H9 (cell line): ENCODE measurements around the gene KDM5B. TPM values are rescaled to one million over a fixed set of nuclear protein-coding genes. Genes with fewer than 3 reads are reported as not detected.

Experiments
- DNase-seq: peaks from one replicate; pipeline ENCODE4 v3.0.0-alpha.2; 2017
- H2AFZ ChIP-seq: one replicate; pipeline ENCODE4 v1.6.1; 2013; ENCODE audit warnings: mild to moderate bottlenecking, low read length, control low read depth, moderate library complexity
- H2AK5ac ChIP-seq: 2 replicates; pipeline ENCODE4 v1.6.1; 2013; ENCODE audit warnings: low read length, control low read depth, mixed read lengths; ENCODE audit not compliant: insufficient read length
- H2BK120ac ChIP-seq: one replicate; pipeline ENCODE4 v1.6.1; 2013; ENCODE audit warnings: low read depth, mild to moderate bottlenecking, low read length, control low read depth, inconsistent platforms; ENCODE audit not compliant: poor library complexity, severe bottlenecking
- H2BK12ac ChIP-seq: 2 replicates; pipeline ENCODE4 v1.6.1; 2013; ENCODE audit warnings: low read length, control low read depth, mixed read lengths, low read depth; ENCODE audit not compliant: insufficient read length
- H2BK15ac ChIP-seq: 2 replicates; pipeline ENCODE4 v1.6.1; 2013; ENCODE audit warnings: low read depth, low read length, control low read depth
- H2BK20ac ChIP-seq: one replicate; pipeline ENCODE4 v1.6.1; 2013; ENCODE audit warnings: low read depth, mild to moderate bottlenecking, low read length, control low read depth, inconsistent platforms; ENCODE audit not compliant: poor library complexity, severe bottlenecking
- H2BK5ac ChIP-seq: 2 replicates; pipeline ENCODE4 v1.6.1; 2013; ENCODE audit warnings: low read length, control low read depth, mixed read lengths; ENCODE audit not compliant: insufficient read length
- H3K14ac ChIP-seq: 2 replicates; pipeline ENCODE4 v1.6.1; 2013; ENCODE audit warnings: low read length, control low read depth; ENCODE audit not compliant: insufficient read depth
- H3K18ac ChIP-seq: 2 replicates; pipeline ENCODE4 v1.6.1; 2013; ENCODE audit warnings: low read depth, mild to moderate bottlenecking, mixed read lengths, low read length, control low read depth; ENCODE audit not compliant: insufficient read length
- H3K23ac ChIP-seq: 2 replicates; pipeline ENCODE4 v1.6.1; 2013; ENCODE audit warnings: low read length, control low read depth, mixed read lengths, low read depth; ENCODE audit not compliant: insufficient read length
- H3K23me2 ChIP-seq: 2 replicates; pipeline ENCODE4 v1.6.1; 2013; ENCODE audit warnings: low read depth, mild to moderate bottlenecking, mixed read lengths, low read length, control low read depth; ENCODE audit not compliant: insufficient read length, poor library complexity, severe bottlenecking
- H3K27ac ChIP-seq: 2 replicates; pipeline ENCODE4 v1.5.1; 2013; ENCODE audit warnings: low read length, control low read depth, mixed read lengths, low read depth; ENCODE audit not compliant: insufficient read length
- H3K27me3 ChIP-seq: 2 replicates; pipeline ENCODE4 v1.6.1; 2013; ENCODE audit warnings: low read length, control low read depth, inconsistent platforms; ENCODE audit not compliant: insufficient read depth
- H3K4ac ChIP-seq: 2 replicates; pipeline ENCODE4 v1.6.1; 2013; ENCODE audit warnings: low read depth, mild to moderate bottlenecking, control low read depth, inconsistent platforms, low read length, moderate library complexity
- H3K4me1 ChIP-seq: 2 replicates; pipeline ENCODE4 v1.6.1; 2013; ENCODE audit warnings: low read length, control low read depth, inconsistent platforms; ENCODE audit not compliant: insufficient read depth
- H3K4me2 ChIP-seq: 2 replicates; pipeline ENCODE4 v1.6.1; 2013; ENCODE audit warnings: low read length, control low read depth, mixed read lengths; ENCODE audit not compliant: insufficient read length, insufficient read depth
- H3K56ac ChIP-seq: 2 replicates; pipeline ENCODE4 v1.6.1; 2013; ENCODE audit warnings: low read depth, mild to moderate bottlenecking, mixed read lengths, low read length, control low read depth; ENCODE audit not compliant: insufficient read length
- H3K79me1 ChIP-seq: 2 replicates; pipeline ENCODE4 v1.6.1; 2013; ENCODE audit warnings: low read depth, mild to moderate bottlenecking, moderate library complexity, low read length, control low read depth, inconsistent platforms; ENCODE audit not compliant: insufficient read depth, poor library complexity, severe bottlenecking
- H3K79me2 ChIP-seq: 2 replicates; pipeline ENCODE4 v1.6.1; 2013; ENCODE audit warnings: low read length, control low read depth, inconsistent platforms; ENCODE audit not compliant: insufficient read depth
- H3K9ac ChIP-seq: 2 replicates; pipeline ENCODE4 v1.6.1; 2013; ENCODE audit warnings: low read length, control low read depth, mixed read lengths; ENCODE audit not compliant: insufficient read length; ENCODE audit errors: extremely low read depth
- H3K9me3 ChIP-seq: one replicate; pipeline ENCODE4 v1.6.1; 2013; ENCODE audit warnings: low read depth, low read length, inconsistent platforms; ENCODE audit not compliant: control insufficient read depth
- H3T11ph ChIP-seq: one replicate; pipeline ENCODE4 v1.6.1; 2013; ENCODE audit warnings: mild to moderate bottlenecking, low read length, control low read depth, inconsistent platforms
- H4K20me1 ChIP-seq: one replicate; pipeline ENCODE4 v1.6.1; 2013; ENCODE audit not compliant: control insufficient read depth, insufficient read length, insufficient read depth
- H4K5ac ChIP-seq: 2 replicates; pipeline ENCODE4 v1.6.1; 2013; ENCODE audit warnings: low read depth, mild to moderate bottlenecking, mixed read lengths, low read length, control low read depth; ENCODE audit not compliant: insufficient read length
- H4K8ac ChIP-seq: replicated peaks from 2 replicates; pipeline ENCODE4 v1.6.1; 2013; ENCODE audit warnings: low read length, control low read depth, mixed read lengths, low read depth; ENCODE audit not compliant: insufficient read length
- H4K91ac ChIP-seq: 2 replicates; pipeline ENCODE4 v1.6.1; 2013; ENCODE audit warnings: low read depth, mild to moderate bottlenecking, moderate library complexity, mixed read lengths, low read length, control low read depth; ENCODE audit not compliant: insufficient read length
- H3K27ac Mint-ChIP-seq, 3 experiments: 2 replicates in 2 of 3; 3 replicates in 1 of 3; pipeline ENCODE4 v1.8.0; 2020 to 2021; ENCODE audit warnings: mixed read lengths in 3 of 3, mild to moderate bottlenecking in 1 of 3, moderate library complexity in 1 of 3
- H3K27me3 Mint-ChIP-seq: 2 replicates; pipeline ENCODE4 v1.8.0; 2021; ENCODE audit warnings: low read depth, mild to moderate bottlenecking, moderate library complexity, mixed read lengths
- H3K36me3 Mint-ChIP-seq, 3 experiments: 2 replicates in 2 of 3; 3 replicates in 1 of 3; pipeline ENCODE4 v1.8.0; 2020 to 2021; ENCODE audit warnings: low read depth in 3 of 3, mixed read lengths in 3 of 3; ENCODE audit not compliant: insufficient read depth in 1 of 3
- H3K4me1 Mint-ChIP-seq, 2 experiments: 2 replicates each; pipeline ENCODE4 v1.8.0; 2020; ENCODE audit warnings: mixed read lengths in 2 of 2
- H3K4me3 Mint-ChIP-seq, 2 experiments: 2 replicates in 1 of 2; 3 replicates in 1 of 2; pipeline ENCODE4 v1.8.0; 2020 to 2021; ENCODE audit warnings: mild to moderate bottlenecking in 2 of 2, mixed read lengths in 2 of 2, moderate library complexity in 1 of 2
- H3K9me3 Mint-ChIP-seq, 2 experiments: 2 replicates in 1 of 2; 3 replicates in 1 of 2; pipeline ENCODE4 v1.8.0; 2020; ENCODE audit warnings: mild to moderate bottlenecking in 2 of 2, mixed read lengths in 2 of 2, moderate library complexity in 1 of 2
- CTCF ChIP-seq: fragments of 200-600 bp; sonication (generic); conservative IDR thresholded peaks from 3 replicates; pipeline ENCODE4 v1.8.0; 2021; ENCODE audit warnings: antibody characterized with exemption, mild to moderate bottlenecking
- WGBS: extraction: QIAGEN DNeasy Blood & Tissue Kit; methylation state at CpG from one replicate; pipeline ENCODE4 v1.1.7; 2013; ENCODE audit warnings: missing lambda C conversion rate, low lambda C conversion rate, mixed read lengths; ENCODE audit not compliant: insufficient read length; ENCODE audit errors: extremely low coverage; 5-methylcytosine and 5-hydroxymethylcytosine counted together
- total RNA-seq: library from RNA; stranded (reverse); gene quantifications from 2 replicates; pipeline ENCODE4 v1.2.1, GENCODE V29; 2021

The KDM5B gene
- total RNA-seq, 1 experiment from 2014 or later, result 210 TPM

- no peak overlapping the region for H2BK120ac ChIP-seq
- no peak overlapping the region for H3K4me2 ChIP-seq
- no peak overlapping the region for H3K23ac ChIP-seq
- no peak overlapping the region for H3K27ac ChIP-seq
- H3K27me3 ChIP-seq, result no peaks in the 10 kb centered on the region
- Mint-ChIP-seq H3K27me3 (no peaks in the 10 kb centered on the region; the same call in 1 of the 2 replicates), H3K9me3 (no peaks in the 10 kb centered on the region; a peak in 1 of 5 replicates), H3K4me3 (no peak overlapping the region), H3K4me1 (peaks cover 19 to 23% of the 10 kb centered on the region in 2 experiments), H3K27ac (no peak overlapping the region; a peak in 1 of 7 replicates), H3K36me3 (no peaks in the 10 kb centered on the region)
- no peaks in the 10 kb centered on the region for H4K20me1 ChIP-seq
- H3T11ph ChIP-seq, result no peak overlapping the region
- no peak overlapping the region for H4K8ac ChIP-seq
- H3K79me1 ChIP-seq, result no peaks in the 10 kb centered on the region
- H3K23me2 ChIP-seq, result no peaks in the 10 kb centered on the region
- no peak overlapping the region for H3K9ac ChIP-seq
- H4K5ac ChIP-seq, result no peak overlapping the region
- H2BK15ac ChIP-seq, result no peak overlapping the region
- no CpG with 5 or more reads among the region's 5 CpGs for WGBS
- H3K79me2 ChIP-seq, result no peaks in the 10 kb centered on the region
- no peak overlapping the region for H3K56ac ChIP-seq
- no peak for TF ChIP-seq CTCF
- H2BK12ac ChIP-seq, result no peak overlapping the region
- no peak overlapping the region for H2AK5ac ChIP-seq
- no peak overlapping the region for H4K91ac ChIP-seq
- H3K4me1 ChIP-seq, result no peaks in the 10 kb centered on the region; the same call in 1 of the 2 replicates
- no peak overlapping the region for H3K14ac ChIP-seq
- no peak overlapping the region for H2BK5ac ChIP-seq
- no peak overlapping the region for H3K18ac ChIP-seq
- no peak for DNase-seq
- no peaks in the 10 kb centered on the region for H3K9me3 ChIP-seq
- H3K4ac ChIP-seq, result no peak overlapping the region
- no peak overlapping the region for H2BK20ac ChIP-seq
- H2AFZ ChIP-seq, result no peak overlapping the region
Measured at GRCh38 chr1:202837746-202838262, 29.6 kb upstream of the KDM5B start.
